ENCODE data around the gene OSTF1.

OSTF1 gene

GRCh38 chr9:75148561-75148960 lies 60.2 kb downstream of the OSTF1 start:
- Histone ChIP-seq H3K4me3 (no peak overlapping the region), H3K27ac (peak overlapping the region in 11 of 21 experiments; percentile 5 to 85 (median 56))

- Histone ChIP-seq H3K4me3 (no peak overlapping the region), H3K27ac (peak overlapping the region in 5 of 21 experiments; percentile 10 to 75 (median 62))
These were observed 61.5 kb downstream of the OSTF1 start for GRCh38 chr9:75149841-75150241.

- H3K4me3 ChIP-seq: no peak overlapping the region
- H3K27ac ChIP-seq: peak overlapping the region in 4 of 21 experiments; percentile 11 to 75 (median 68)
These were observed 62.2 kb downstream of the OSTF1 start for GRCh38 chr9:75150512-75150911.

- H3K27ac ChIP-seq: peak overlapping the region in 3 of 21 experiments; percentile 1 to 75 (median 62)
- no peak overlapping the region for H3K4me3 ChIP-seq
These were observed 64.1 kb downstream of the OSTF1 start for GRCh38 chr9:75152416-75152815.

GRCh38 chr9:75156858-75157257 lies 68.5 kb downstream of the OSTF1 start:
- Histone ChIP-seq H3K27ac (no peak overlapping the region), H3K4me3 (no peak overlapping the region)

GRCh38 chr9:75161116-75161857 lies 73.0 kb downstream of the OSTF1 start:
- Histone ChIP-seq H3K27ac (no peak overlapping the region), H3K4me3 (no peak overlapping the region)

GRCh38 chr9:75163764-75164163 lies 75.5 kb downstream of the OSTF1 start:
- no peak overlapping the region for H3K4me3 ChIP-seq
- no peak overlapping the region for H3K27ac ChIP-seq

GRCh38 chr9:75164573-75164972 lies 76.3 kb downstream of the OSTF1 start:
- no peak overlapping the region for H3K27ac ChIP-seq
- no peak overlapping the region for H3K4me3 ChIP-seq

- H3K4me3 ChIP-seq: no peak overlapping the region
- H3K27ac ChIP-seq: no peak overlapping the region
These were observed 79.0 kb downstream of the OSTF1 start for GRCh38 chr9:75167281-75167680.

- Histone ChIP-seq H3K27ac (peak overlapping the region in 1 of 21 experiments; percentile 63), H3K4me3 (no peak overlapping the region)
These were observed 80.2 kb downstream of the OSTF1 start for GRCh38 chr9:75168270-75169178.

- Histone ChIP-seq H3K27ac (peak overlapping the region in 2 of 21 experiments; percentile 35 to 58), H3K4me3 (no peak overlapping the region)
These were observed 81.3 kb downstream of the OSTF1 start for GRCh38 chr9:75169623-75170022.

GRCh38 chr9:75170898-75171360 lies 82.6 kb downstream of the OSTF1 start:
- Histone ChIP-seq H3K27ac (no peak overlapping the region), H3K4me3 (no peak overlapping the region)

GRCh38 chr9:75175395-75175794 lies 87.1 kb downstream of the OSTF1 start:
- Histone ChIP-seq H3K4me3 (no peak overlapping the region), H3K27ac (no peak overlapping the region)

GRCh38 chr9:75176037-75176436 lies 87.7 kb downstream of the OSTF1 start:
- Histone ChIP-seq H3K4me3 (no peak overlapping the region), H3K27ac (no peak overlapping the region)

GRCh38 chr9:75181750-75182149 lies 93.4 kb downstream of the OSTF1 start:
- no peak overlapping the region for H3K4me3 ChIP-seq
- no peak overlapping the region for H3K27ac ChIP-seq

GRCh38 chr9:75183306-75183705 lies 95.0 kb downstream of the OSTF1 start:
- Histone ChIP-seq H3K4me3 (no peak overlapping the region), H3K27ac (no peak overlapping the region)

- Histone ChIP-seq H3K27ac (no peak overlapping the region), H3K4me3 (no peak overlapping the region)
These were observed 96.2 kb downstream of the OSTF1 start for GRCh38 chr9:75184471-75184870.

- no peak overlapping the region for H3K4me3 ChIP-seq
- no peak overlapping the region for H3K27ac ChIP-seq
These were observed 97.4 kb downstream of the OSTF1 start for GRCh38 chr9:75185585-75186170.

GRCh38 chr9:75186767-75187380 lies 98.6 kb downstream of the OSTF1 start:
- H3K27ac ChIP-seq: no peak overlapping the region
- H3K4me3 ChIP-seq: no peak overlapping the region

- H3K27ac ChIP-seq: no peak overlapping the region
These were observed 100.4 kb downstream of the OSTF1 start for GRCh38 chr9:75188756-75189155.

More at GRCh38 chr9:75188756-75189155, 100.4 kb downstream of the OSTF1 start:
- no peak overlapping the region for H3K4me3 ChIP-seq
